ENCODE measurements around the gene GRIK3.

Gene GRIK3

DNA sequence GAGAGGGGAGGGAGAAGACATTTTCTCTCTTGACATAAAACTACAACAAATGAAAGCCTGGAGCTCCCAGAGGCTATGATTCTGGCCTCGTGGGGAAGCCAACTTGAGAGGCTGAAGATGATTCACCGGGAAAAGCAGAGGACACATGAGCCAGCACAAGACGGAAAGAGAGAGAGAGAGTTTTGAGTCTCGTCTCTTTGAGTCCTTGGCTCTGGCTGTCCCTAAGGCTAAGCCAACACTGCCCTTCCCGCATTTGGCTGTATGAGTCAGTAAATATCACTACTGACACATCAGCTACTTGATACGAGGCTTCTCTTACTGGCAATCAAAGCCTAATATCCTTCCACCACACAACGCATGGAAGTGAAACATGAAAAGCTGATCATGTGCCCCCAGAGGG is 95.5 kb downstream of the GRIK3 start:
- no peaks in the 10 kb centered on the region for H3K36me3 ChIP-seq (ENCODE audit: control insufficient read depth in 2 of 2, insufficient read depth in 1 of 2, low read length in 2 of 2)
- no peaks in the 10 kb centered on the region for H3K4me1 ChIP-seq (ENCODE audit: control insufficient read depth, insufficient read depth, low read length)
- no peak overlapping the region for H3K27ac ChIP-seq (ENCODE audit: extremely low read depth, low read depth, low read length)
- CTCF ChIA-PET: interaction anchor here (0.6 to 0.7 kb wide), 2 partner anchors 59 to 446 kb away, joined by 3 read pairs; no protein-coding TSS in a partner anchor
- no peak overlapping the region for H3K4me3 ChIP-seq (ENCODE audit: low read depth, low read length)
- POLR2A ChIA-PET: no interaction called here
- TF ChIP-seq ZNF501 (tag by site-specific recombination; IDR thresholded peaks at IDR 0.05): no peak
- TF ChIP-seq ZNF341 (tag by site-specific recombination; IDR thresholded peaks at IDR 0.05; ENCODE audit: low read depth): no peak
- TF ChIP-seq ZNF843 (tag by site-specific recombination; IDR thresholded peaks at IDR 0.05): no peak
- no peak for TF ChIP-seq ZFP69B (tag by site-specific recombination; IDR thresholded peaks at IDR 0.05)
- TF ChIP-seq ZNF624 (tag by site-specific recombination; IDR thresholded peaks at IDR 0.05): no peak
- no peak for TF ChIP-seq ZNF600 (tag by site-specific recombination; IDR thresholded peaks at IDR 0.05)
- TF ChIP-seq ZNF558 (tag by site-specific recombination; IDR thresholded peaks at IDR 0.05): no peak
- TF ChIP-seq ZNF621 (tag by site-specific recombination; IDR thresholded peaks at IDR 0.05): no peak
- TF ChIP-seq, protein P1, sequence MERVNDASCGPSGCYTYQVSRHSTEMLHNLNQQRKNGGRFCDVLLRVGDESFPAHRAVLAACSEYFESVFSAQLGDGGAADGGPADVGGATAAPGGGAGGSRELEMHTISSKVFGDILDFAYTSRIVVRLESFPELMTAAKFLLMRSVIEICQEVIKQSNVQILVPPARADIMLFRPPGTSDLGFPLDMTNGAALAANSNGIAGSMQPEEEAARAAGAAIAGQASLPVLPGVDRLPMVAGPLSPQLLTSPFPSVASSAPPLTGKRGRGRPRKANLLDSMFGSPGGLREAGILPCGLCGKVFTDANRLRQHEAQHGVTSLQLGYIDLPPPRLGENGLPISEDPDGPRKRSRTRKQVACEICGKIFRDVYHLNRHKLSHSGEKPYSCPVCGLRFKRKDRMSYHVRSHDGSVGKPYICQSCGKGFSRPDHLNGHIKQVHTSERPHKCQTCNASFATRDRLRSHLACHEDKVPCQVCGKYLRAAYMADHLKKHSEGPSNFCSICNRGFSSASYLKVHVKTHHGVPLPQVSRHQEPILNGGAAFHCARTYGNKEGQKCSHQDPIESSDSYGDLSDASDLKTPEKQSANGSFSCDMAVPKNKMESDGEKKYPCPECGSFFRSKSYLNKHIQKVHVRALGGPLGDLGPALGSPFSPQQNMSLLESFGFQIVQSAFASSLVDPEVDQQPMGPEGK (tag by site-specific recombination; IDR thresholded peaks at IDR 0.05): no peak
- no peak for TF ChIP-seq PRDM4 (tag by site-specific recombination; IDR thresholded peaks at IDR 0.05)
- TF ChIP-seq KLF7 (tag by site-specific recombination; IDR thresholded peaks at IDR 0.05; ENCODE audit: borderline replicate concordance): no peak
- no peak for TF ChIP-seq ZNF391 (tag by site-specific recombination; IDR thresholded peaks at IDR 0.05; ENCODE audit: borderline replicate concordance, low read depth)
- TF ChIP-seq SCRT1 (tag by site-specific recombination; IDR thresholded peaks at IDR 0.05; ENCODE audit: borderline replicate concordance): no peak
- H3K9me3 ChIP-seq (ENCODE audit: control insufficient read depth, insufficient read depth, low read depth, low read length): no peaks in the 10 kb centered on the region

- H3K9me3 ChIP-seq (ENCODE audit: control insufficient read depth, insufficient read depth, low read depth, low read length): no peaks in the 10 kb centered on the region
- CTCF ChIA-PET: no interaction called here
- no peak overlapping the region for H3K4me3 ChIP-seq (ENCODE audit: low read depth, low read length)
- no peaks in the 10 kb centered on the region for H3K36me3 ChIP-seq (ENCODE audit: control insufficient read depth in 2 of 2, insufficient read depth in 1 of 2, low read length in 2 of 2)
- H3K27ac ChIP-seq (ENCODE audit: extremely low read depth, low read depth, low read length): no peak overlapping the region
- H3K4me1 ChIP-seq (ENCODE audit: control insufficient read depth, insufficient read depth, low read length): no peaks in the 10 kb centered on the region
- TF ChIP-seq OSR2 (tag by site-specific recombination; IDR thresholded peaks at IDR 0.05) (no peak), ZNF518A (tag by site-specific recombination; conservative IDR thresholded peaks at IDR 0.05; ENCODE audit: low read depth) (no peak), ZNF426 (tag by site-specific recombination; IDR thresholded peaks at IDR 0.05) (no peak), ZNF530 (tag by site-specific recombination; IDR thresholded peaks at IDR 0.05; ENCODE audit: low read depth) (no peak), ZNF561 (tag by site-specific recombination; IDR thresholded peaks at IDR 0.05; ENCODE audit: borderline replicate concordance) (no peak), SP3 (tag by site-specific recombination; IDR thresholded peaks at IDR 0.05) (no peak), ZNF629 (tag by site-specific recombination; IDR thresholded peaks at IDR 0.05) (no peak), ZNF138 (tag by site-specific recombination; IDR thresholded peaks at IDR 0.05; ENCODE audit: borderline replicate concordance) (no peak), ZBTB7A (tag by site-specific recombination; IDR thresholded peaks at IDR 0.05; ENCODE audit: low read depth) (no peak)
- TF ChIP-seq, protein P2, sequence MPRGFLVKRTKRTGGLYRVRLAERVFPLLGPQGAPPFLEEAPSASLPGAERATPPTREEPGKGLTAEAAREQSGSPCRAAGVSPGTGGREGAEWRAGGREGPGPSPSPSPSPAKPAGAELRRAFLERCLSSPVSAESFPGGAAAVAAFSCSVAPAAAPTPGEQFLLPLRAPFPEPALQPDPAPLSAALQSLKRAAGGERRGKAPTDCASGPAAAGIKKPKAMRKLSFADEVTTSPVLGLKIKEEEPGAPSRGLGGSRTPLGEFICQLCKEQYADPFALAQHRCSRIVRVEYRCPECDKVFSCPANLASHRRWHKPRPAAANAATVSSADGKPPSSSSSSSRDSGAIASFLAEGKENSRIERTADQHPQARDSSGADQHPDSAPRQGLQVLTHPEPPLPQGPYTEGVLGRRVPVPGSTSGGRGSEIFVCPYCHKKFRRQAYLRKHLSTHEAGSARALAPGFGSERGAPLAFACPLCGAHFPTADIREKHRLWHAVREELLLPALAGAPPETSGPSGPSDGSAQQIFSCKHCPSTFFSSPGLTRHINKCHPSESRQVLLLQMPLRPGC (tag by site-specific recombination; IDR thresholded peaks at IDR 0.05): no peak
- TF ChIP-seq, protein P3, sequence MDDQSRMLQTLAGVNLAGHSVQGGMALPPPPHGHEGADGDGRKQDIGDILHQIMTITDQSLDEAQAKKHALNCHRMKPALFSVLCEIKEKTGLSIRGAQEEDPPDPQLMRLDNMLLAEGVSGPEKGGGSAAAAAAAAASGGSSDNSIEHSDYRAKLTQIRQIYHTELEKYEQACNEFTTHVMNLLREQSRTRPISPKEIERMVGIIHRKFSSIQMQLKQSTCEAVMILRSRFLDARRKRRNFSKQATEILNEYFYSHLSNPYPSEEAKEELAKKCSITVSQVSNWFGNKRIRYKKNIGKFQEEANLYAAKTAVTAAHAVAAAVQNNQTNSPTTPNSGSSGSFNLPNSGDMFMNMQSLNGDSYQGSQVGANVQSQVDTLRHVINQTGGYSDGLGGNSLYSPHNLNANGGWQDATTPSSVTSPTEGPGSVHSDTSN (CRISPR knock-in tag; IDR thresholded peaks at IDR 0.05): no peak
- POLR2A ChIA-PET: no interaction called here
Observed at GRCh38 chr1:36937371-36937770, 96.9 kb downstream of the GRIK3 start.
